ENCODE measurements around the gene TM9SF3. TPM values are rescaled to one million over a fixed set of nuclear protein-coding genes. Genes with fewer than 3 reads are reported as not detected.

TM9SF3 gene
- total RNA-seq, 4 donors from 2014 or later: 64.4 to 129 (median 95.8) TPM

DNA sequence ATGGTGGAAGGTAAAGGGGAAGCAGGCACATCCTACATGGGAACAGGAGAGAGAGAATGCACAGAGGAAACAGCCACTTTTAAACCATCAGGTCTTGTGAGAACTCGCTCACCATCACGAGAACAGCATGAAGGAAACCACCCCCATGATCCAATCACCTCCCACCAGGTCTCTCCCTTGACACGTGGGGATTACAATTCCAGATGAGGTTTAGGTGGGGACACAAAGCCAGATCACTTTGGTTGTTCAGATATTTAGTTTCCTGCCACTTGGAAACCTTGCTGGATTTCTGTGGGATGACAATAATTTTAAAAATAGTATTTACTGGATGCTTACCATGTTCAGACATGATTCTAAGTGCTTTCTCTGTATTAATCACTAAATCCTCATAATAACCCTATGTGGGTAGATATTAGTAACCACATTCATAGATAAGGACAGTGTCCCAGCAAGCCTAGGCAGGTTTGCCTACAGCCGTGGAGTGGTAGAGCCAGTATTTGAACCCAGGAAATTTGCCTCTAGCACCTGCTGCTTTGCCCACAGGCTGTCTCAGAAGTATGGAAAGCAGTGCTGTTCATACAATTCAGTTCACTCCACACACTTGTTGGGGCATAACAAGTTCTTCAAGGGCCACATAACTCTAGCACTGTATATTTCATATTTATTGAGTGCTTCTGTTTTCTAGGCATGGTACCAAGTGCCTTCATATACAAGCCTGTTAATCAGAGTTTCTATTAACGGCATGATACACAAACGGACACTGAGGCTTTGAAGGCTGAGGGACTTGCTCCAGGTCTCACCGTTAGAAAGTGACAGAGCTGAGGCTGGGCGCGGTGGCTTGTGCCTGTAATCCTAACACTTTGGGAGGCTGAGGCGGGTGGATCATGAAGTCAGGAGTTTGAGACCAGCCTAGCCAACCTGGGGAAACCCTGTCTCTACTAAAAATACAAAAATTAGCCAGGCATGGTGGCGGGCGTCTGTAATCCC is 81.4 kb downstream of the TM9SF3 start:
- Histone ChIP-seq H3K36me3 (no peaks in the 10 kb centered on the region), H3K4me1 (no peaks in the 10 kb centered on the region), H3K4me3 (no peak overlapping the region), H3K27me3 (no peaks in the 10 kb centered on the region), H3K9me3 (no peaks in the 10 kb centered on the region), H3K27ac (no peak overlapping the region)
- DNase-seq: no peak
- TF ChIP-seq POLR2A (IDR thresholded peaks at IDR 0.05): no peak
- TF ChIP-seq, protein P1, sequence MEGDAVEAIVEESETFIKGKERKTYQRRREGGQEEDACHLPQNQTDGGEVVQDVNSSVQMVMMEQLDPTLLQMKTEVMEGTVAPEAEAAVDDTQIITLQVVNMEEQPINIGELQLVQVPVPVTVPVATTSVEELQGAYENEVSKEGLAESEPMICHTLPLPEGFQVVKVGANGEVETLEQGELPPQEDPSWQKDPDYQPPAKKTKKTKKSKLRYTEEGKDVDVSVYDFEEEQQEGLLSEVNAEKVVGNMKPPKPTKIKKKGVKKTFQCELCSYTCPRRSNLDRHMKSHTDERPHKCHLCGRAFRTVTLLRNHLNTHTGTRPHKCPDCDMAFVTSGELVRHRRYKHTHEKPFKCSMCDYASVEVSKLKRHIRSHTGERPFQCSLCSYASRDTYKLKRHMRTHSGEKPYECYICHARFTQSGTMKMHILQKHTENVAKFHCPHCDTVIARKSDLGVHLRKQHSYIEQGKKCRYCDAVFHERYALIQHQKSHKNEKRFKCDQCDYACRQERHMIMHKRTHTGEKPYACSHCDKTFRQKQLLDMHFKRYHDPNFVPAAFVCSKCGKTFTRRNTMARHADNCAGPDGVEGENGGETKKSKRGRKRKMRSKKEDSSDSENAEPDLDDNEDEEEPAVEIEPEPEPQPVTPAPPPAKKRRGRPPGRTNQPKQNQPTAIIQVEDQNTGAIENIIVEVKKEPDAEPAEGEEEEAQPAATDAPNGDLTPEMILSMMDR (IDR thresholded peaks at IDR 0.05): no peak

DNA sequence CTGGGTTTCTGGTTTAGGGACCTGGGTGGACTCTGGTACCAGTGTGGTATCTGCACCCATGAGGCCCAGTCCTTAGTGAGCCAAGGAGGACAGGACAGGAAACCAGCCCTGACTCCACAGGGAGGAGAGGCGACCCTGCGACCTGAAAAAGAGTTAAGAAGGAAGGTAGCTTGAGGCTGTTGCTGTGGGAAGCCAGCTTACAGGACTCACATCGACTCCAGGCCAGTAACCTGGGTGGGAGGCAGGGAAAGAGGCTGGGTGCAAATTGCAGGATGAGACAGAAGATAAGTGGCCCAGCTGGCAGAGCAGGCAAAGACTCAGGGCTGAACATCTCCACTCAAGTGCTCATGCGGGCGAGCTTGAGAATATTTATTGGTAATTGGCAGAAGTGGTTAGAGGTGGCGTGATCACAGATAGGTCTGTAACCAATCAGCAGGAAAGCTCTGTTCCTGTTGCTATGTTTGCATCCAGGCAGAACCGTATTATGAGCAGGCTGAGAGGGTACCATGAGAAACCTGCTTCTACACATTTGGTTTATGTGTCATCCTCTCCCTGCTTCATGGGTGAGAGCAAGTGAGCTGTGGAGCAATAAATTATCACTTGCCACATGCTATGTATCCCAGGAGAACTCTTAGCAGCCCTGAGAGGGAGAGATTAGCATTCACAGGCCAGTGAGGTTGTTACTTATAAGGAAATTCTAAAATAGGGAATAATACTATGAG is 84.1 kb downstream of the TM9SF3 start:
- H3K36me3 ChIP-seq: no peaks in the 10 kb centered on the region
- no peak for DNase-seq

DNA sequence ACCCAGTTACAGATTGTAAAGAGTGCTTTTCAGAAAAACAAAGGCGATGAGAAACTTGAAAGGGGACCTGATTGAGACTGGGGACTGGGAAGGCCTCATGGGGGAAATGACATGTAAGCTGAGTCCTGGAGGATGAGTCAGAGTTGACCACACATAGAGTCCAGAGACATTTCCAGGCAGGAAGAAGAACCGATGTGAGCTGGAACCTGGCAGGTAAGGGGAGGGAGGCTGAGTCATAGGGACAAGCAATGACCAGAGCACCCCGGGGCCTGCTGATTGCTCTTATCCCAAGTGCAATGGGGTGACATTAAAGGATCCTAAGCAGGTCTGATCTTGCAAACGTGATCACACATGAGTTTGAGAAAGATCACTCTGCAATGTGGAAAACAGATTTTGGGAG is 84.8 kb downstream of the TM9SF3 start:
- no peak overlapping the region for H3K27ac ChIP-seq
- DNase-seq: no peak
- TF ChIP-seq, protein P1 (IDR thresholded peaks at IDR 0.05): no peak
- TF ChIP-seq POLR2A (IDR thresholded peaks at IDR 0.05): no peak
- no peaks in the 10 kb centered on the region for H3K36me3 ChIP-seq
- no peak overlapping the region for H3K4me3 ChIP-seq
- no peaks in the 10 kb centered on the region for H3K27me3 ChIP-seq
- no peaks in the 10 kb centered on the region for H3K4me1 ChIP-seq
- no peaks in the 10 kb centered on the region for H3K9me3 ChIP-seq

More for the DNA sequence above, 84.1 kb downstream of the TM9SF3 start:
- Histone ChIP-seq H3K27me3 (no peaks in the 10 kb centered on the region), H3K4me1 (no peaks in the 10 kb centered on the region), H3K4me3 (no peak overlapping the region), H3K27ac (no peak overlapping the region), H3K9me3 (no peaks in the 10 kb centered on the region)
- no peak for TF ChIP-seq POLR2A (IDR thresholded peaks at IDR 0.05)
- TF ChIP-seq, protein P1 (IDR thresholded peaks at IDR 0.05): no peak

DNA sequence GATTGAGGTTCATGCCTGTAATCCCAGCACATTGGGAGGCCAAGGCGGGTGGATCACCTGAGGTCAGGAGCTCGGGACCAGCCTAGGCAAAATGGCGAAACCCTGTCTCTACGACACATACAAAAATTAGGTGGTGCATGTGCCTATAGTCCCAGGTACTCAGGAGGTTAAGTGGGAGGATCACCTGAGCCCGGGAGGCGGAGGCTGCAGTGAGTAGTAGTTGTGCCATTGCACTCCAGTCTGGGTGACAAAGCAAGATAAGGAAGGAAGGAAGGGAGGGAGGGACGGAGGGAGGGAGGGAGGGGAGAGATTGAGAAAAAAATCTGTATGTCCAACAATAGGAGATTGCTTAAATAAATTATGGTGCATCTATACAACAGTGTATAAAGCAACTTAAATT is 86.3 kb downstream of the TM9SF3 start:
- no peaks in the 10 kb centered on the region for H3K9me3 ChIP-seq
- H3K36me3 ChIP-seq: no peaks in the 10 kb centered on the region
- no peaks in the 10 kb centered on the region for H3K27me3 ChIP-seq
- no peak overlapping the region for H3K4me3 ChIP-seq
- H3K4me1 ChIP-seq: no peaks in the 10 kb centered on the region
- TF ChIP-seq, protein P1 (IDR thresholded peaks at IDR 0.05): no peak
- TF ChIP-seq POLR2A (IDR thresholded peaks at IDR 0.05): no peak
- no peak for DNase-seq
- H3K27ac ChIP-seq: no peak overlapping the region

DNA sequence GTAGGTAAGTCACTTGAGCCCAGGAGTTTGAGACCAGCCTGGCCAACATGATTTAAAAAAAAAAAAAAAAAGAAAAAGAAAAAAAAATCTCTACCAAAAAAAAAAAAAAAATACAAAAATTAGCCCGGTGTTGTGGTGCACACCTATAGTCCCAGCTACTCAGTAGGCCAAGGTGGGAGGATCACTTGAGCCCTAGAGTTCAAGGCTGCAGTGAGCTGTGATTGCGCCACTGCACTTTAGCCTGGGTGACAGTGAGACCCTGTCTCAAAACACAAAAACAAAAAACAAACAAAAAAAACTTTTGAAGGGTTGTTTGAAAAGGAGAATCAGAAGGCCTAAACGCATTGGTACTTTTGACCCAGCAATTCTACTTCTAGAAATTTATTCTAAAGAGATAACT is 86.8 kb downstream of the TM9SF3 start:
- no peaks in the 10 kb centered on the region for H3K36me3 ChIP-seq
- H3K4me1 ChIP-seq: no peaks in the 10 kb centered on the region
- H3K27me3 ChIP-seq: no peaks in the 10 kb centered on the region
- no peak for TF ChIP-seq POLR2A (IDR thresholded peaks at IDR 0.05)
- TF ChIP-seq, protein P1 (IDR thresholded peaks at IDR 0.05): no peak
- no peak for DNase-seq
- no peak overlapping the region for H3K4me3 ChIP-seq
- H3K27ac ChIP-seq: no peak overlapping the region
- H3K9me3 ChIP-seq: no peaks in the 10 kb centered on the region
